Vagina (tissue), 2 donors: Measurements from ENCODE around the gene GCG.

Experiments used
- POLR2AphosphoS5 ChIP-seq, 2 donors: sonication (generic); formaldehyde crosslinking; IDR thresholded peaks; one replicate each; pipeline ENCODE4 v1.9.0; 2017; ENCODE audit warnings: antibody characterized with exemption in 2 of 2, mild to moderate bottlenecking in 2 of 2, low read depth in 1 of 2; ENCODE audit not compliant: insufficient read depth in 1 of 2
- TF ChIP-seq, protein P1 (sequence below), 3 experiments: fragments of 450-650 bp in 2 of 3; fragments of 200-600 bp in 1 of 3; sonication (generic) in 1 of 3; IDR thresholded peaks; one replicate each; pipeline ENCODE4 v1.5.1; 2017 to 2019; ENCODE audit warnings: antibody characterized with exemption in 3 of 3, mild to moderate bottlenecking in 2 of 3, moderate library complexity in 2 of 3

DNA sequence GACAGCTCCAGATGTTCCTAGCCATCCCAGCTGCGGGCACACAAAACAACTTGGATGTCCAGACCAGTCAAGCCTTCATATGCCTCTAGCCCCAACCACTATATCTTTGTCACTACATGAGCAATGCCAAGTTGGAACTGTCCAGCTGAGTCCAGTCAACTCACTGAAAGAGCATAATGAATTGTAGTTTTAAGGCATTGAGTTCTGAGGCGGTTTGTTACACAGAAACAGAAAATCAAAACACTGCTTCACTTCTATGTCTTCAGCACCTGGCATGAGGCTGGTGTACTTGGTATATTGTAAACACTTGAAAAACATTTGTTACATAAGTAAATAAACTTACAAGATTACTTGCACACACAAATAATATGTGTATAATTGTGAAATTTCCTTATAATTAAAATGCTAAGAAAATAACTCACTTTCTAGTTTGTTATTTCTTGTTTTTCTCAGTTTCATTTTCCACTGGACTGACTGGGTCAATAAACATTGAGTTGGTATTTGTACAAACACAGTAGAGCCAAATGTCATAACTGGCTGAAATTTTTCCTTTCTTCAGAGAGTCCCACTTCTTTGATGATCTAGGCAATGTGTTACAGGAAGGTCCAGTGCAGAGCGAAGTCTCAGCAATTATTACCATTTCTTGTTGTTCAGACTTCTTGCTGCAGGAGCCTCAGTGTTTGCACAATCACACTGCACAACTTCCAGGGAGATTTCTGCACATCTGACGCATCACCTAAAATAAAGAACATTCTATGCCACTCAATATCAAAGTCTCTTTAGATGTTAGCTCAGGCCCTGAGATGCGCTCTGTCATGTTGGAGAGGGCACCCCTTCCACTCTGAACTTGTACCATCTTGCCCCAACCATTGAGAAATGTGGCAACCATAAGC, 39.8 kb downstream of the GCG start:
- TF ChIP-seq, protein P1, sequence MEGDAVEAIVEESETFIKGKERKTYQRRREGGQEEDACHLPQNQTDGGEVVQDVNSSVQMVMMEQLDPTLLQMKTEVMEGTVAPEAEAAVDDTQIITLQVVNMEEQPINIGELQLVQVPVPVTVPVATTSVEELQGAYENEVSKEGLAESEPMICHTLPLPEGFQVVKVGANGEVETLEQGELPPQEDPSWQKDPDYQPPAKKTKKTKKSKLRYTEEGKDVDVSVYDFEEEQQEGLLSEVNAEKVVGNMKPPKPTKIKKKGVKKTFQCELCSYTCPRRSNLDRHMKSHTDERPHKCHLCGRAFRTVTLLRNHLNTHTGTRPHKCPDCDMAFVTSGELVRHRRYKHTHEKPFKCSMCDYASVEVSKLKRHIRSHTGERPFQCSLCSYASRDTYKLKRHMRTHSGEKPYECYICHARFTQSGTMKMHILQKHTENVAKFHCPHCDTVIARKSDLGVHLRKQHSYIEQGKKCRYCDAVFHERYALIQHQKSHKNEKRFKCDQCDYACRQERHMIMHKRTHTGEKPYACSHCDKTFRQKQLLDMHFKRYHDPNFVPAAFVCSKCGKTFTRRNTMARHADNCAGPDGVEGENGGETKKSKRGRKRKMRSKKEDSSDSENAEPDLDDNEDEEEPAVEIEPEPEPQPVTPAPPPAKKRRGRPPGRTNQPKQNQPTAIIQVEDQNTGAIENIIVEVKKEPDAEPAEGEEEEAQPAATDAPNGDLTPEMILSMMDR (IDR thresholded peaks at IDR 0.05) = no peak
- no peak for TF ChIP-seq POLR2AphosphoS5 (IDR thresholded peaks at IDR 0.05; ENCODE audit: insufficient read depth in 1 of 2, low read depth in 1 of 2)
